ENCODE data around the gene DARS1. TPM values are rescaled to one million over a fixed set of nuclear protein-coding genes. Genes with fewer than 3 reads are reported as not detected.

The DARS1 gene
- total RNA-seq, 1 donor from 2014 or later = 82.9 TPM

GRCh38 chr2:135935914-135936313, 49.5 kb downstream of the DARS1 start:
- no peak for TF ChIP-seq CTCF (IDR thresholded peaks at IDR 0.05; ENCODE audit: unreplicated experiment)
- peaks cover 20% of the 10 kb centered on the region for H3K4me1 Mint-ChIP-seq (ENCODE audit: unreplicated experiment)
- DNase-seq (ENCODE audit: low spot score) = no peak
- no peak overlapping the region for H3K4me3 Mint-ChIP-seq (ENCODE audit: unreplicated experiment)
- no peaks in the 10 kb centered on the region for H3K27me3 Mint-ChIP-seq (ENCODE audit: unreplicated experiment)
- no peaks in the 10 kb centered on the region for H3K9me3 Mint-ChIP-seq (ENCODE audit: unreplicated experiment)
- H3K27ac Mint-ChIP-seq (ENCODE audit: unreplicated experiment) = no peak overlapping the region
- peaks cover 31% of the 10 kb centered on the region for H3K36me3 Mint-ChIP-seq (ENCODE audit: low read depth, unreplicated experiment)

- H3K27ac Mint-ChIP-seq (ENCODE audit: unreplicated experiment) = peak overlapping the region; percentile 57
- TF ChIP-seq CTCF (IDR thresholded peaks at IDR 0.05; ENCODE audit: unreplicated experiment) = no peak
- peaks cover 20% of the 10 kb centered on the region for H3K36me3 Mint-ChIP-seq (ENCODE audit: low read depth, unreplicated experiment)
- no peaks in the 10 kb centered on the region for H3K27me3 Mint-ChIP-seq (ENCODE audit: unreplicated experiment)
- no peak overlapping the region for H3K4me3 Mint-ChIP-seq (ENCODE audit: unreplicated experiment)
- peaks cover 13% of the 10 kb centered on the region for H3K4me1 Mint-ChIP-seq (ENCODE audit: unreplicated experiment)
- H3K9me3 Mint-ChIP-seq (ENCODE audit: unreplicated experiment) = no peaks in the 10 kb centered on the region
- DNase-seq (ENCODE audit: low spot score) = no peak
Measured at GRCh38 chr2:135931776-135932443, 53.5 kb downstream of the DARS1 start.

GRCh38 chr2:135926605-135927004, 58.8 kb downstream of the DARS1 start:
- H3K9me3 Mint-ChIP-seq (ENCODE audit: unreplicated experiment) = no peaks in the 10 kb centered on the region
- H3K36me3 Mint-ChIP-seq (ENCODE audit: low read depth, unreplicated experiment) = peaks cover 9% of the 10 kb centered on the region
- no peak overlapping the region for H3K4me3 Mint-ChIP-seq (ENCODE audit: unreplicated experiment)
- no peak for TF ChIP-seq CTCF (IDR thresholded peaks at IDR 0.05; ENCODE audit: unreplicated experiment)
- no peaks in the 10 kb centered on the region for H3K27me3 Mint-ChIP-seq (ENCODE audit: unreplicated experiment)
- H3K4me1 Mint-ChIP-seq (ENCODE audit: unreplicated experiment) = no peaks in the 10 kb centered on the region
- no peak for DNase-seq (ENCODE audit: low spot score)
- no peak overlapping the region for H3K27ac Mint-ChIP-seq (ENCODE audit: unreplicated experiment)

- Mint-ChIP-seq H3K27ac (ENCODE audit: unreplicated experiment) (no peak overlapping the region), H3K4me1 (ENCODE audit: unreplicated experiment) (no peaks in the 10 kb centered on the region), H3K36me3 (ENCODE audit: low read depth, unreplicated experiment) (peaks cover 5% of the 10 kb centered on the region), H3K27me3 (ENCODE audit: unreplicated experiment) (no peaks in the 10 kb centered on the region), H3K9me3 (ENCODE audit: unreplicated experiment) (no peaks in the 10 kb centered on the region), H3K4me3 (ENCODE audit: unreplicated experiment) (no peak overlapping the region)
- TF ChIP-seq CTCF (IDR thresholded peaks at IDR 0.05; ENCODE audit: unreplicated experiment) = no peak
- DNase-seq (ENCODE audit: low spot score) = no peak
Measured at GRCh38 chr2:135925571-135925970, 59.9 kb downstream of the DARS1 start.

- H3K4me3 Mint-ChIP-seq (ENCODE audit: unreplicated experiment) = no peak overlapping the region
- H3K9me3 Mint-ChIP-seq (ENCODE audit: unreplicated experiment) = no peaks in the 10 kb centered on the region
- H3K27me3 Mint-ChIP-seq (ENCODE audit: unreplicated experiment) = no peaks in the 10 kb centered on the region
- peaks cover 2% of the 10 kb centered on the region for H3K36me3 Mint-ChIP-seq (ENCODE audit: low read depth, unreplicated experiment)
- TF ChIP-seq CTCF (IDR thresholded peaks at IDR 0.05; ENCODE audit: unreplicated experiment) = peak; percentile 70
- no peak for DNase-seq (ENCODE audit: low spot score)
- no peaks in the 10 kb centered on the region for H3K4me1 Mint-ChIP-seq (ENCODE audit: unreplicated experiment)
- no peak overlapping the region for H3K27ac Mint-ChIP-seq (ENCODE audit: unreplicated experiment)
Measured at GRCh38 chr2:135916207-135916606, 69.2 kb downstream of the DARS1 start.

All from endothelial cell (in vitro differentiated cells).